ENCODE measurements around the gene LIPA.

GRCh38 chr10:89240519-89240918, 11.1 kb downstream of the LIPA start:
- TF ChIP-seq TAF1 (IDR thresholded peaks at IDR 0.05; ENCODE audit: low read depth) (no peak), YY1 (IDR thresholded peaks at IDR 0.05; ENCODE audit: low read depth) (no peak), EP300 (IDR thresholded peaks at IDR 0.05; ENCODE audit: borderline replicate concordance) (no peak), CREB1 (IDR thresholded peaks at IDR 0.05; ENCODE audit: low read depth) (no peak), MAX (IDR thresholded peaks at IDR 0.05) (no peak), EGR1 (IDR thresholded peaks at IDR 0.05) (no peak), RAD21 (IDR thresholded peaks at IDR 0.05; ENCODE audit: low read depth) (no peak), FOXM1 (IDR thresholded peaks at IDR 0.05; ENCODE audit: borderline replicate concordance, low read depth) (no peak), TEAD4 (IDR thresholded peaks at IDR 0.05) (no peak), CEBPB (IDR thresholded peaks at IDR 0.05) (no peak), REST (IDR thresholded peaks at IDR 0.05; ENCODE audit: low read depth) (no peak), TCF12 (IDR thresholded peaks at IDR 0.05; ENCODE audit: low read depth) (no peak), NFIC (IDR thresholded peaks at IDR 0.05) (no peak), ZBTB7A (IDR thresholded peaks at IDR 0.05; ENCODE audit: low read depth) (no peak)
